DND-41 (cell line): ENCODE data around the gene LYSMD3.

Source experiments
- CTCF ChIP-seq: IDR thresholded peaks from 2 replicates; pipeline ENCODE4 v1.5.1; 2012; ENCODE audit warnings: borderline replicate concordance, low read length, moderate library complexity, mild to moderate bottlenecking; ENCODE audit not compliant: poor library complexity, severe bottlenecking; ENCODE audit errors: extremely low read depth
- EZH2 ChIP-seq: IDR thresholded peaks from 3 replicates; pipeline ENCODE4 v1.6.1; 2012; ENCODE audit warnings: borderline replicate concordance, low read depth, mild to moderate bottlenecking, moderate library complexity, low read length, inconsistent platforms; ENCODE audit not compliant: severe bottlenecking

DNA sequence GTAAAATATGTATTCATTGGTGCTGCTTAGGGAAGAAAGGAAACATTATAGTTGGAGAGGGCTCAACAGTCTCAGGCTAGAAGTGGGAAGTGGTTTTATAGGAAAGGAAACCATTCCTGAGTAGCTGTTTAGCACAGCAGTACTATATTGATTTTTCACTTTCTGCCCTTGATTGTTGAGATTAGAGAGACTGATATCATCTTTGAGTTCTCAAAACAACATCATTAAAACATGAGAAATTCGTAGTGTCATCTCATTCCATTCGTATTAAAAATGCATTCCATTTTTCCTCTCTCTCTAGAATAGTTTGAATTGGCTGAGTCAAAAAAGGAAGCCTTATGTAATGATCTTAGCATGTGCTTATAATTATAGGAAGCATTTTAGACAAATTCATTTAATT is 40.6 kb downstream of the LYSMD3 start:
- TF ChIP-seq CTCF (no peak), EZH2 (no peak)
